Measurements from ENCODE around the gene TENM4.

TENM4 gene

GRCh38 chr11:78801161-78801884 is 639.5 kb downstream of the TENM4 start:
- no peaks in the 10 kb centered on the region for H3K4me1 Mint-ChIP-seq
- H3K27me3 Mint-ChIP-seq, result no peaks in the 10 kb centered on the region
- no peaks in the 10 kb centered on the region for H3K36me3 Mint-ChIP-seq
- no peak overlapping the region for H3K27ac Mint-ChIP-seq
- no peak overlapping the region for H3K4me3 Mint-ChIP-seq
- H3K9me3 Mint-ChIP-seq, result no peaks in the 10 kb centered on the region

DNA sequence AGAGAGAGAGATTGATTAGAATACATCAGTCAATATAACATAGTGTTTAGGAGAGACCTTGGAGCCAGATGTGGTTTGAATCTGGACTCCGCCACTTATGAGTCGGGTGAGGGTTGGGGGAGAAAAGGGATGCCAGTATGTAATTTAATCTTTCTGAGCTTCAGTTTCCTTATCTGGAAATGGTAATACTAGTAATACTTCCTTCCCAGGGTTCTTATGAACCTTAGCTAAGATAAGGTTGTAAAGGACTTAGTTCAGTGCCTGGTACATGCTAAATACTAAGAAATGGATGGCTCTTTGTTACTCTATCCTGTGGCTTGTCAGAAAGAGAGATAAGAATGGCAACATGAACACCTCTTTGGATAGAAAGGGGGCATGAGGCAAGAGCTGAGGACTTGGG is 640.1 kb downstream of the TENM4 start:
- H3K9me3 Mint-ChIP-seq, result no peaks in the 10 kb centered on the region

GRCh38 chr11:78800096-78800690 is 640.6 kb downstream of the TENM4 start:
- H3K4me3 Mint-ChIP-seq, result no peak overlapping the region
- no peaks in the 10 kb centered on the region for H3K36me3 Mint-ChIP-seq

More for the DNA sequence above, 640.1 kb downstream of the TENM4 start:
- H3K4me1 Mint-ChIP-seq, result no peaks in the 10 kb centered on the region
- H3K27me3 Mint-ChIP-seq, result no peaks in the 10 kb centered on the region
- H3K27ac Mint-ChIP-seq, result no peak overlapping the region
- no peaks in the 10 kb centered on the region for H3K36me3 Mint-ChIP-seq
- H3K4me3 Mint-ChIP-seq, result no peak overlapping the region

DNA sequence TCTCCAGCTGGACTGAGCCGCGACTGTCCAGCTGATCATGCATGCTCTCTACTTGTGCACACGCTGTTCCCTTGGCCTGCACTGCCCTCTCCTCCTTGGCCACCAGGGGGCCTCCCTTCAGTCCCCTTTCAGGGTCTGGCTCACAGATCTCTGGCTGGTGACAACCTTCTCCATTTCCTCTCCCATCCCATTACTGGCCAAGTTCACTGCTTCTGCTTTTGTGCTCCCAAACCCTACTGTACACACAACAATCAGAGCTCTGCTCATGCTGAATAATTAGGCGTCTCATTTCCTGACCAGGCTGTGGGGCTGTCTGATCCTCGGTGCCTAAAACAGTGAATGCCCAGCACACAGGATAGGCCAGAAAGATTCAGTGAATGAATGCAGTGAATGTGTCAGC is 642.2 kb downstream of the TENM4 start:
- Mint-ChIP-seq H3K4me3 (no peak overlapping the region), H3K27ac (no peak overlapping the region), H3K36me3 (no peaks in the 10 kb centered on the region), H3K27me3 (peaks cover 3% of the 10 kb centered on the region), H3K9me3 (no peaks in the 10 kb centered on the region), H3K4me1 (no peaks in the 10 kb centered on the region)

More at GRCh38 chr11:78800096-78800690, 640.6 kb downstream of the TENM4 start:
- H3K27me3 Mint-ChIP-seq, result no peaks in the 10 kb centered on the region
- H3K27ac Mint-ChIP-seq, result no peak overlapping the region
- H3K4me1 Mint-ChIP-seq, result no peaks in the 10 kb centered on the region
- no peaks in the 10 kb centered on the region for H3K9me3 Mint-ChIP-seq

DNA sequence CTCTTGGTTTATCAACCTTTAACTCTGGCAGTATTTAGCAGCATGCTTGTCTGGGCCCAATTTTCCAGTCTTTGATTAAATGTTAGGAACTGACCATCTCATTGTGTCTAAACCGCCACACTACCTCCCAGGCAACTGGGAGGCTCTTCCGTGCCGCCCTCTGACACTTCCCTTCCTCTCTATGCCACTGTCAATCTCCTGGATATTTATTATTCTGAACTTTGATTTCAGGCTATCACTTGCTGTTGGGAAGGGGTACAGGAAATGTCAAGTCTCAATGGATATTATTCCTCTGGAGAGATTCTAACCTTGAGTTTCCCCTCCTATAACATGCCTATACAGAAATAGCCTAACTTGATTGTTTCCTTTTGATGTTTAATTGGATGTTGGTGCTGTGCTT is 643.3 kb downstream of the TENM4 start:
- Mint-ChIP-seq H3K36me3 (no peaks in the 10 kb centered on the region), H3K9me3 (no peaks in the 10 kb centered on the region), H3K27ac (no peak overlapping the region), H3K27me3 (peaks cover 4% of the 10 kb centered on the region), H3K4me3 (no peak overlapping the region), H3K4me1 (no peaks in the 10 kb centered on the region)

DNA sequence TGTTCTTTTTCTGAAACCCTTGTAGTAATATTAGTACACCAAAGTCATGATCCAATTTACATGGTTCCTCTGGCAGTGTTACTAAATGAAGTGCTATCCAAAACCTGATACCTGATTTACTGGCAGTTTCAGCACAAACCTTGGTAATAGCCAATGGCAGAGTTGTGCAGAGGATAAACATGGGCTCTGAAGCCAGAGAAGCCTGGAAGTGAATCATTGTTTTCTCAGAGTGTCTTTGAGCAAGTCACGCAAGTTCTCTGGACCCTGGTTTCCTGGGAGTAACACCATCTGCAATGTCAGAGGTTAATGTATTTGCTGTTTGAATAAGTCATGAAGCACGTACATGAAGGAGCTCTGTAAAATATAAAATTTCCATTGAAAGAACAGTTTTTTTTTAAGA is 643.9 kb downstream of the TENM4 start:
- Mint-ChIP-seq H3K27ac (no peak overlapping the region), H3K27me3 (peaks cover 4% of the 10 kb centered on the region), H3K9me3 (no peaks in the 10 kb centered on the region), H3K4me3 (no peak overlapping the region), H3K4me1 (no peaks in the 10 kb centered on the region), H3K36me3 (no peaks in the 10 kb centered on the region)

- H3K4me3 Mint-ChIP-seq, result no peak overlapping the region
- no peaks in the 10 kb centered on the region for H3K36me3 Mint-ChIP-seq
- no peaks in the 10 kb centered on the region for H3K9me3 Mint-ChIP-seq
- no peak overlapping the region for H3K27ac Mint-ChIP-seq
- H3K4me1 Mint-ChIP-seq, result no peaks in the 10 kb centered on the region
- peaks cover 8% of the 10 kb centered on the region for H3K27me3 Mint-ChIP-seq
These were observed 645.1 kb downstream of the TENM4 start for GRCh38 chr11:78795621-78796261.

- Mint-ChIP-seq H3K4me1 (no peaks in the 10 kb centered on the region), H3K9me3 (no peaks in the 10 kb centered on the region), H3K27me3 (peaks cover 8% of the 10 kb centered on the region), H3K36me3 (no peaks in the 10 kb centered on the region), H3K4me3 (no peak overlapping the region), H3K27ac (no peak overlapping the region)
These were observed 648.9 kb downstream of the TENM4 start for GRCh38 chr11:78791964-78792363.

DNA sequence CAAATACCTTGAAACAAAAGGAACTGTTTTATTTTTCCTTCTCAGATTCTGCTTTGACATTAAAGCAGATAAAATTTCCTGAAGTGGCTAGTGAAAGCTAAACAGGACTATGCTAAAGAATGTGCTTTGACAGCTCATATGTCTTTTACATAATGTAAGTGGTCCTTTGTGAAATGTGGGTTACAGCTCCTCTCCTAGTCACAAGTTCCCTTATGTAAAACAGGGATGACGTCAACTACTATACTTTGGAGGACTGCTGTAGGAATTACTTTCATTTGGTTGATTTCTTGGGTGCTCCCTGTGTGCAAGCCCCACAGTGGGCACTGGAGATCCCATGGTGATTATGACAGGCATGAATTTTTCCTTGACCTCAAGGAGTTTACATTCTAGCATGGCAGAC is 649.6 kb downstream of the TENM4 start:
- H3K4me1 Mint-ChIP-seq, result no peaks in the 10 kb centered on the region
- peaks cover 8% of the 10 kb centered on the region for H3K27me3 Mint-ChIP-seq
- no peaks in the 10 kb centered on the region for H3K36me3 Mint-ChIP-seq
- H3K27ac Mint-ChIP-seq, result no peak overlapping the region
- no peaks in the 10 kb centered on the region for H3K9me3 Mint-ChIP-seq
- H3K4me3 Mint-ChIP-seq, result no peak overlapping the region

DNA sequence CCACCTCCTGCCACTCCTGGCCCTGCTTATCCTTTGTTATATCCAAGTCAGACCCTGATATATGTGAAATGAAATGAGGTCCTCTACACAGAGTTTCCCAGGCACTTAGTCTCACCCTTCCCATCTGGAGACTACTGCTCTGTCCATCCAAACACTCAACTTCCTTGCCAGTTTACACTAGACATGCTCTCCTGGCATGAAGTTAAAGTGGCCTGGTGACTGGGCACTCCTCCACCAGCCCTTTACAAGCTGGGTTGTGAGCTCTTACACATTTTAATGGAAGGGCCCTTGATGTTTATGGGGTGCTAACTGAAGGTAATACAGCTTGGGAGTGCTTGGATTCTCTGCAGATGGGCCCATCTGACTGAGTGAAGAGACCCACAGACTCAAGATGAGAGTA is 650.0 kb downstream of the TENM4 start:
- H3K4me1 Mint-ChIP-seq, result no peaks in the 10 kb centered on the region
- no peaks in the 10 kb centered on the region for H3K36me3 Mint-ChIP-seq
- H3K4me3 Mint-ChIP-seq, result no peak overlapping the region
- H3K9me3 Mint-ChIP-seq, result no peaks in the 10 kb centered on the region
- H3K27me3 Mint-ChIP-seq, result peaks cover 8% of the 10 kb centered on the region
- H3K27ac Mint-ChIP-seq, result no peak overlapping the region

- Mint-ChIP-seq H3K27ac (no peak overlapping the region), H3K36me3 (no peaks in the 10 kb centered on the region), H3K4me3 (no peak overlapping the region), H3K4me1 (no peaks in the 10 kb centered on the region), H3K27me3 (peaks cover 9% of the 10 kb centered on the region), H3K9me3 (no peaks in the 10 kb centered on the region)
These were observed 651.5 kb downstream of the TENM4 start for GRCh38 chr11:78789375-78789774.

GRCh38 chr11:78788533-78788932 is 652.3 kb downstream of the TENM4 start:
- Mint-ChIP-seq H3K27ac (no peak overlapping the region), H3K4me3 (no peak overlapping the region), H3K9me3 (no peaks in the 10 kb centered on the region), H3K36me3 (no peaks in the 10 kb centered on the region), H3K4me1 (no peaks in the 10 kb centered on the region), H3K27me3 (peaks cover 8% of the 10 kb centered on the region)

- no peak overlapping the region for H3K27ac Mint-ChIP-seq
- no peak overlapping the region for H3K4me3 Mint-ChIP-seq
- H3K36me3 Mint-ChIP-seq, result no peaks in the 10 kb centered on the region
- no peaks in the 10 kb centered on the region for H3K4me1 Mint-ChIP-seq
- H3K9me3 Mint-ChIP-seq, result no peaks in the 10 kb centered on the region
- peaks cover 6% of the 10 kb centered on the region for H3K27me3 Mint-ChIP-seq
These were observed 653.1 kb downstream of the TENM4 start for GRCh38 chr11:78787696-78788095.

DNA sequence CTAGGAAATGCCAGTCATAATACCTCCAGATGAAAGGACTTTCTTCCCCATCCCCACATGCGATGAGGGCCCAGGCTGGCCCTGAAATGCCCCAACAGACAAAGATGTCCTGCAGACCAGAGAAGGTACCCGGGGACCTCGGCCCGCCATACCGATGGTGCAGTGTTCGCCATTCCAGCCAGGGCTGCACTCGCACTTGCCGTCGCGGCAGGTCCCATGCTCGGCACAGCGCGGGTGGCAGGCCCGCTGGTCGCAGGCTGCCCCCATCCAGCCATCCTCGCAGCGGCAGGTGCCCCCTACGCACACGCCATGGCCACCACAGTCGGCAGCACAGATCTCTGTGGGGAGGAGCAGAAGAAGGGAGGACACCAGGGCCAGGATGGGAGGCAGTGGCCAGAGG is 654.1 kb downstream of the TENM4 start:
- Mint-ChIP-seq H3K36me3 (no peaks in the 10 kb centered on the region), H3K4me3 (no peak overlapping the region), H3K9me3 (no peaks in the 10 kb centered on the region), H3K27me3 (peaks cover 4% of the 10 kb centered on the region), H3K27ac (no peak overlapping the region), H3K4me1 (no peaks in the 10 kb centered on the region)

GRCh38 chr11:78786086-78786485 is 654.7 kb downstream of the TENM4 start:
- Mint-ChIP-seq H3K9me3 (no peaks in the 10 kb centered on the region), H3K36me3 (no peaks in the 10 kb centered on the region), H3K27me3 (peaks cover 2% of the 10 kb centered on the region), H3K27ac (no peak overlapping the region), H3K4me3 (no peak overlapping the region), H3K4me1 (no peaks in the 10 kb centered on the region)

- no peaks in the 10 kb centered on the region for H3K36me3 Mint-ChIP-seq
- H3K27ac Mint-ChIP-seq, result no peak overlapping the region
- no peak overlapping the region for H3K4me3 Mint-ChIP-seq
- no peaks in the 10 kb centered on the region for H3K4me1 Mint-ChIP-seq
- peaks cover 2% of the 10 kb centered on the region for H3K27me3 Mint-ChIP-seq
- no peaks in the 10 kb centered on the region for H3K9me3 Mint-ChIP-seq
These were observed 656.3 kb downstream of the TENM4 start for GRCh38 chr11:78784321-78785061.
